ENCODE data around the gene TGM1.

DNA sequence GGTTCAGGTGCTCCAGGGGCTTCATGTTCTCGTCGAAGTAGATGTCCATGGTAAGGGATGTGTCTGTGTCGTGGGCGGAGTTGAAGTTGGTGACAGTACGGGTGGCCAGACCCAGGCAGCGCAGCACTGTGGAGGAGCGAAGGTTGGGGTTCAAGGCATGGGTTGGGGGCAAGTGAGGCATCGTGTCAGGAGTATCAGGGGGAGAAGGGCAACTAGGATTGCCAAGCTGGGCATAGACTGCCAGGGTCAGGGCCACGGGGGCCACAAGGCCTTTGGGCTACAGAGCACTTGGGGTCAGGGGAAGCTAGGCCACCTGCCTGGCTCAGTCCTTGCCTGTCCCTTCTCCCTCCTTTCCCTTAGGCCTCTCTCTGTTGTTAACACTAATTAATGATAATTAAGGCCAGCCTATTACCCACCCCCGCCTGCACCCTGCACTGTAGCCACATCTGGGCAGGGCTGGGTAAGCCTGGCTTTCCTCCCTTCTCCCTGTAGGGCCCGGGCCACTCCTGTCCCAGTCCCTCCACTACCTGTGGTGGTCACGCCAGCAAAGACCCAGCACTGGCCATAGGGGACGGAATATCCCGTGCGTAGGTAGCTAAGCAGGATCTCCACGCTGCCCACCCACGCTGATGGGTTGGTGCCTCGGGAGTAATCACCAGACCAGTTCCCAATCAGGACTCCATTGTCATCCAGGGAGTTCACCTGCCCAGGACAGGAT is 4.3 kb downstream of the TGM1 start:
- TF ChIP-seq, protein P1, sequence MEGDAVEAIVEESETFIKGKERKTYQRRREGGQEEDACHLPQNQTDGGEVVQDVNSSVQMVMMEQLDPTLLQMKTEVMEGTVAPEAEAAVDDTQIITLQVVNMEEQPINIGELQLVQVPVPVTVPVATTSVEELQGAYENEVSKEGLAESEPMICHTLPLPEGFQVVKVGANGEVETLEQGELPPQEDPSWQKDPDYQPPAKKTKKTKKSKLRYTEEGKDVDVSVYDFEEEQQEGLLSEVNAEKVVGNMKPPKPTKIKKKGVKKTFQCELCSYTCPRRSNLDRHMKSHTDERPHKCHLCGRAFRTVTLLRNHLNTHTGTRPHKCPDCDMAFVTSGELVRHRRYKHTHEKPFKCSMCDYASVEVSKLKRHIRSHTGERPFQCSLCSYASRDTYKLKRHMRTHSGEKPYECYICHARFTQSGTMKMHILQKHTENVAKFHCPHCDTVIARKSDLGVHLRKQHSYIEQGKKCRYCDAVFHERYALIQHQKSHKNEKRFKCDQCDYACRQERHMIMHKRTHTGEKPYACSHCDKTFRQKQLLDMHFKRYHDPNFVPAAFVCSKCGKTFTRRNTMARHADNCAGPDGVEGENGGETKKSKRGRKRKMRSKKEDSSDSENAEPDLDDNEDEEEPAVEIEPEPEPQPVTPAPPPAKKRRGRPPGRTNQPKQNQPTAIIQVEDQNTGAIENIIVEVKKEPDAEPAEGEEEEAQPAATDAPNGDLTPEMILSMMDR (IDR thresholded peaks at IDR 0.05; ENCODE audit: poor library complexity): no peak
- no peak for TF ChIP-seq EZH2phosphoT487 (IDR thresholded peaks at IDR 0.05; ENCODE audit: low read depth, severe bottlenecking, unreplicated experiment)
- TF ChIP-seq EZH2 (IDR thresholded peaks at IDR 0.05; ENCODE audit: borderline replicate concordance): no peak

Measured in hepatocyte (in vitro differentiated cells).